Activated B cell treated with CpG ODN at 0.5 μM for 24 hours (primary cell): ENCODE results near the gene NLRP9. TPM values are rescaled to one million over a fixed set of nuclear protein-coding genes. Genes with fewer than 3 reads are reported as not detected.
A peak's percentile ranks its signal among the peaks of the same experiment; 100 is the strongest.

Experiments
- ATAC-seq: fragments of 200-7000 bp; cut with Tn5 transposase; one replicate; pipeline ENCODE4 v1.10.0; 2021; ENCODE audit warnings: low read depth, mild to moderate bottlenecking, moderate library complexity
- CTCF ChIA-PET: fragments of 350-600 bp; sonication (Branson Sonifier 250); formaldehyde crosslinking; loops from one replicate; lab custom pipeline; 2021; ENCODE audit warnings: antibody characterized with exemption; lab: Charles Lee
- POLR2A ChIA-PET: fragments of 350-600 bp; sonication (Branson Sonifier 250); formaldehyde crosslinking; loops from one replicate; lab custom pipeline; 2021; ENCODE audit warnings: antibody characterized with exemption; lab: Charles Lee
- DNase-seq: peaks from one replicate; pipeline ENCODE4 v3.0.0; 2022
- H3K27ac Mint-ChIP-seq: one replicate; pipeline ENCODE4 v1.8.0; 2020; ENCODE audit warnings: mixed read lengths
- H3K27me3 Mint-ChIP-seq: one replicate; pipeline ENCODE4 v1.8.0; 2021; ENCODE audit warnings: mixed read lengths
- H3K36me3 Mint-ChIP-seq: one replicate; pipeline ENCODE4 v1.8.0; 2021; ENCODE audit warnings: low read depth, mixed read lengths
- H3K4me1 Mint-ChIP-seq: one replicate; pipeline ENCODE4 v1.8.0; 2021; ENCODE audit warnings: mixed read lengths
- H3K4me3 Mint-ChIP-seq: one replicate; pipeline ENCODE4 v1.8.0; 2020; ENCODE audit warnings: mild to moderate bottlenecking, mixed read lengths
- H3K9me3 Mint-ChIP-seq: one replicate; pipeline ENCODE4 v1.8.0; 2020; ENCODE audit warnings: mixed read lengths
- intact Hi-C: fragments of 100-400 bp; cut with micrococcal nuclease; formaldehyde crosslinking; loops from one replicate; pipeline ENCODE4 v1.15.1; 2024
- total RNA-seq: library from RNA; stranded (reverse); gene quantifications from 2 replicates; pipeline ENCODE4 v1.2.3, GENCODE V29; 2022
- TF ChIP-seq, protein P1 (sequence below): fragments of 200-600 bp; IDR thresholded peaks from one replicate; pipeline ENCODE4 v1.8.0; 2022; ENCODE audit warnings: antibody characterized with exemption, mild to moderate bottlenecking

Gene NLRP9
- total RNA-seq, 1 donor from 2014 or later, result not detected

GRCh38 chr19:55661826-55662225, 76.4 kb downstream of the NLRP9 start:
- Mint-ChIP-seq H3K4me3 (no peak overlapping the region), H3K9me3 (no peaks in the 10 kb centered on the region), H3K27ac (peak overlapping the region; percentile 16), H3K27me3 (no peaks in the 10 kb centered on the region), H3K4me1 (peaks cover 39% of the 10 kb centered on the region), H3K36me3 (peaks cover 81% of the 10 kb centered on the region)
- ChIA-PET POLR2A (interaction anchor here (0.5 kb wide), 1 partner anchor 147 kb away, joined by 3 read pairs; no protein-coding TSS in a partner anchor), CTCF (no interaction called here)
- ATAC-seq (no peak), DNase-seq (no peak)
- intact Hi-C loops, result no loop called here
- TF ChIP-seq, protein P1, sequence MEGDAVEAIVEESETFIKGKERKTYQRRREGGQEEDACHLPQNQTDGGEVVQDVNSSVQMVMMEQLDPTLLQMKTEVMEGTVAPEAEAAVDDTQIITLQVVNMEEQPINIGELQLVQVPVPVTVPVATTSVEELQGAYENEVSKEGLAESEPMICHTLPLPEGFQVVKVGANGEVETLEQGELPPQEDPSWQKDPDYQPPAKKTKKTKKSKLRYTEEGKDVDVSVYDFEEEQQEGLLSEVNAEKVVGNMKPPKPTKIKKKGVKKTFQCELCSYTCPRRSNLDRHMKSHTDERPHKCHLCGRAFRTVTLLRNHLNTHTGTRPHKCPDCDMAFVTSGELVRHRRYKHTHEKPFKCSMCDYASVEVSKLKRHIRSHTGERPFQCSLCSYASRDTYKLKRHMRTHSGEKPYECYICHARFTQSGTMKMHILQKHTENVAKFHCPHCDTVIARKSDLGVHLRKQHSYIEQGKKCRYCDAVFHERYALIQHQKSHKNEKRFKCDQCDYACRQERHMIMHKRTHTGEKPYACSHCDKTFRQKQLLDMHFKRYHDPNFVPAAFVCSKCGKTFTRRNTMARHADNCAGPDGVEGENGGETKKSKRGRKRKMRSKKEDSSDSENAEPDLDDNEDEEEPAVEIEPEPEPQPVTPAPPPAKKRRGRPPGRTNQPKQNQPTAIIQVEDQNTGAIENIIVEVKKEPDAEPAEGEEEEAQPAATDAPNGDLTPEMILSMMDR, result no peak

GRCh38 chr19:55660991-55661390, 77.2 kb downstream of the NLRP9 start:
- intact Hi-C loops, result no loop called here
- H3K27ac Mint-ChIP-seq, result no peak overlapping the region
- no peak overlapping the region for H3K4me3 Mint-ChIP-seq
- peaks cover 78% of the 10 kb centered on the region for H3K36me3 Mint-ChIP-seq
- peaks cover 47% of the 10 kb centered on the region for H3K4me1 Mint-ChIP-seq
- no peaks in the 10 kb centered on the region for H3K27me3 Mint-ChIP-seq
- POLR2A ChIA-PET, result no interaction called here
- ATAC-seq, result no peak
- no peak for DNase-seq
- no peaks in the 10 kb centered on the region for H3K9me3 Mint-ChIP-seq
- CTCF ChIA-PET, result no interaction called here
- TF ChIP-seq, protein P1, result no peak

DNA sequence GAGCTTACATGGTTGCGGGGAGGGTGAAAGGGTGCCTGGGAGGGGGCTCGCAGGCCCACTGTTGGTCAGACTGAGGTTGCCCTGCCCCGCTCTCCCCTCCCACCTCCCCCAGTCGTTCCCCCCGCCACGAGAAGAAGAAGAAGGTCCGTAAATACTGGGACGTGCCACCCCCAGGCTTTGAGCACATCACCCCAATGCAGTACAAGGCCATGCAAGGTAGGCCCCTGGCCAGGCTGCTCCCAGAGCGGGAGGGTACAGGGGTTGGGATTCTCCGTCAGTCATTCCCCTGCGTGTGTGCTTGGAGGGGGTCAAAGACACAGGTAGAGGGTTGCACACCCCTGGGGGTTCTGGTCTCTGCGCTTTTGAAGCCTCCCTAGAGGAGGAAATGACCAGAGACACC, 77.8 kb downstream of the NLRP9 start:
- no peaks in the 10 kb centered on the region for H3K9me3 Mint-ChIP-seq
- peak overlapping the region; percentile 47 for H3K27ac Mint-ChIP-seq
- ATAC-seq (no peak), DNase-seq (no peak)
- ChIA-PET POLR2A (no interaction called here), CTCF (no interaction called here)
- intact Hi-C loops, result no loop called here
- H3K27me3 Mint-ChIP-seq, result no peaks in the 10 kb centered on the region
- peaks cover 78% of the 10 kb centered on the region for H3K36me3 Mint-ChIP-seq
- TF ChIP-seq, protein P1, result no peak
- peaks cover 51% of the 10 kb centered on the region for H3K4me1 Mint-ChIP-seq
- no peak overlapping the region for H3K4me3 Mint-ChIP-seq

- peak overlapping the region; percentile 47 for H3K27ac Mint-ChIP-seq
- ChIA-PET POLR2A (interaction anchor here (0.6 kb wide), 1 partner anchor 14 kb away, joined by 5 read pairs; no protein-coding TSS in a partner anchor), CTCF (no interaction called here)
- DNase-seq (no peak), ATAC-seq (no peak)
- intact Hi-C loops, result no loop called here
- H3K36me3 Mint-ChIP-seq, result peaks cover 78% of the 10 kb centered on the region
- peak overlapping the region; percentile 59 for H3K4me3 Mint-ChIP-seq
- H3K27me3 Mint-ChIP-seq, result no peaks in the 10 kb centered on the region
- H3K4me1 Mint-ChIP-seq, result peaks cover 51% of the 10 kb centered on the region
- TF ChIP-seq, protein P1, result no peak
- no peaks in the 10 kb centered on the region for H3K9me3 Mint-ChIP-seq
Measured at GRCh38 chr19:55659822-55660221, 78.4 kb downstream of the NLRP9 start.

- H3K27ac Mint-ChIP-seq, result no peak overlapping the region
- peaks cover 51% of the 10 kb centered on the region for H3K4me1 Mint-ChIP-seq
- intact Hi-C loops, result no loop called here
- ChIA-PET CTCF (no interaction called here), POLR2A (interaction anchor here (0.6 kb wide), 1 partner anchor 8 kb away, joined by 6 read pairs; no protein-coding TSS in a partner anchor)
- H3K9me3 Mint-ChIP-seq, result no peaks in the 10 kb centered on the region
- ATAC-seq (no peak), DNase-seq (no peak)
- H3K27me3 Mint-ChIP-seq, result no peaks in the 10 kb centered on the region
- H3K36me3 Mint-ChIP-seq, result peaks cover 76% of the 10 kb centered on the region
- TF ChIP-seq, protein P1, result no peak
- no peak overlapping the region for H3K4me3 Mint-ChIP-seq
Measured at GRCh38 chr19:55658846-55659459, 79.2 kb downstream of the NLRP9 start.

Other genes starting within 250 kb of the NLRP9 start
- 0.17 and 0.20 TPM in 2 replicates for gene SSC5D, start 250.0 kb downstream of the NLRP9 start, total RNA-seq
- gene SBK2, start 201.3 kb downstream of the NLRP9 start, total RNA-seq, result not detected in 2 replicates
- gene SBK3, start 192.9 kb downstream of the NLRP9 start, total RNA-seq, result not detected in 2 replicates
- 10.3 and 10.9 TPM in 2 replicates for gene ZNF579, start 157.6 kb downstream of the NLRP9 start, total RNA-seq
- gene FIZ1, start 138.9 kb downstream of the NLRP9 start, total RNA-seq, result 17.5 and 21.2 TPM in 2 replicates
- 12.6 and 16.1 TPM in 2 replicates for gene ZNF524, start 138.1 kb downstream of the NLRP9 start, total RNA-seq
- gene ZNF865, start 132.8 kb downstream of the NLRP9 start, total RNA-seq, result 17.2 and 18.9 TPM in 2 replicates
- 8.7 and 8.9 TPM in 2 replicates for gene ZNF784, start 113.8 kb downstream of the NLRP9 start, total RNA-seq
- 55.0 and 81.2 TPM in 2 replicates for gene ZNF580, start 97.4 kb downstream of the NLRP9 start, total RNA-seq
- gene ZNF581, start 94.8 kb downstream of the NLRP9 start, total RNA-seq, result 42.7 and 46.5 TPM in 2 replicates
- 14.0 and 14.4 TPM in 2 replicates for gene CCDC106, start 90.2 kb downstream of the NLRP9 start, total RNA-seq
- 256 and 273 TPM in 2 replicates for gene U2AF2, start 83.4 kb downstream of the NLRP9 start, total RNA-seq
- gene EPN1, start 63.2 kb downstream of the NLRP9 start, total RNA-seq, result 56.6 and 65.2 TPM in 2 replicates
- not detected in 2 replicates for gene RFPL4A, start 20.7 kb upstream of the NLRP9 start, total RNA-seq
- not detected in 2 replicates for gene RFPL4AL1, start 30.7 kb upstream of the NLRP9 start, total RNA-seq
- gene NLRP11, start 93.6 kb upstream of the NLRP9 start, total RNA-seq, result 0.16 and 0.17 TPM in 2 replicates
- gene NLRP4, start 98.1 kb upstream of the NLRP9 start, total RNA-seq, result 0.31 and 0.34 TPM in 2 replicates
- not detected in 2 replicates for gene NLRP13, start 193.9 kb upstream of the NLRP9 start, total RNA-seq
- not detected in 2 replicates for gene NLRP8, start 209.4 kb upstream of the NLRP9 start, total RNA-seq
- gene NLRP5, start 248.4 kb upstream of the NLRP9 start, total RNA-seq, result not detected in 2 replicates